ENCODE data around the gene HELZ2. TPM values are rescaled to one million over a fixed set of nuclear protein-coding genes. Genes with fewer than 3 reads are reported as not detected.

The HELZ2 gene
- total and polyA plus RNA-seq, 9 donors: 1.8 to 19.6 (median 13.0) TPM

DNA sequence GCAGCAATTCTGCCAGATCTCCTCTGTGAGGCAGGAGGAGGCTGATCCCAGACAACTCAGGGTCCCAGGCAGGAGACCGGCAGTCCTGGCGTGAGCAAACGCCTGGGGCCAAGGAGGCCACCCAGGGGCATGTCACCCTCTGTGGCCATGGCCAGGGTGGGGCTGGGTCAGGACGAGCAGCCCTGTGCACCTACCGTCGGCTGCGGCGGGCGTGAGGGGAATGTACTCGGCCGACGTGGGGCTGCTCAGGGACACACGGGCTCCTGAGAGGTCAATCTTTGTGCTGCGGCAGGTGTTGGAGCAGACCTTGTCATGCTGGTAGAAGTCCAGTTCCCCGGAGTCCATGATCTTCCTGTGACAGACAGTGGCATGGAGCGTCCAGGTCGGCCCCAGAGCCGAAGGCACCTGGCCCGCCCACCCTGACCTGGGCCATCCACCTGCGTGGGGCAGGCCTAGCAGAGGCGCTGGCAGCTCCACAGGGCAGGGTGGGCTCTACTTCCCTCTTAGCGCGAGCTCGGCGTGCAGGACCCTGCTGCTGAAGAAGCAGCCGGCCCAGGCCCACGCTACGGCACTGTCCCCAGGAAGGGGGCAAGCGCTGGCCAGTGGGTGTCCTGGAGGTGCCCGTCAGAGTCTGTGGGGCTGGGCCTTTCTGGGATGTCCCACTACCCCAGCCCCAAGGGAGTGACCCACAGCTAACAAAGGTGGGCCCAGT is 21.5 kb upstream of the HELZ2 start:
- Histone ChIP-seq H3K27me3 (no peaks in the 10 kb centered on the region), H3K4me3 (no peak overlapping the region), H3K36me3 (no peaks in the 10 kb centered on the region), H3K9me3 (no peaks in the 10 kb centered on the region), H3K4me1 (ENCODE audit: insufficient read depth) (no peaks in the 10 kb centered on the region), H3K27ac (no peak overlapping the region)
- WGBS, 3 donors: 90 to 93% (median 93%) methylated on average over 30 of the region's 30 CpGs
- no peak for TF ChIP-seq POLR2A (IDR thresholded peaks at IDR 0.05)
- no peak for TF ChIP-seq EP300 (IDR thresholded peaks at IDR 0.05)
- TF ChIP-seq, protein P1, sequence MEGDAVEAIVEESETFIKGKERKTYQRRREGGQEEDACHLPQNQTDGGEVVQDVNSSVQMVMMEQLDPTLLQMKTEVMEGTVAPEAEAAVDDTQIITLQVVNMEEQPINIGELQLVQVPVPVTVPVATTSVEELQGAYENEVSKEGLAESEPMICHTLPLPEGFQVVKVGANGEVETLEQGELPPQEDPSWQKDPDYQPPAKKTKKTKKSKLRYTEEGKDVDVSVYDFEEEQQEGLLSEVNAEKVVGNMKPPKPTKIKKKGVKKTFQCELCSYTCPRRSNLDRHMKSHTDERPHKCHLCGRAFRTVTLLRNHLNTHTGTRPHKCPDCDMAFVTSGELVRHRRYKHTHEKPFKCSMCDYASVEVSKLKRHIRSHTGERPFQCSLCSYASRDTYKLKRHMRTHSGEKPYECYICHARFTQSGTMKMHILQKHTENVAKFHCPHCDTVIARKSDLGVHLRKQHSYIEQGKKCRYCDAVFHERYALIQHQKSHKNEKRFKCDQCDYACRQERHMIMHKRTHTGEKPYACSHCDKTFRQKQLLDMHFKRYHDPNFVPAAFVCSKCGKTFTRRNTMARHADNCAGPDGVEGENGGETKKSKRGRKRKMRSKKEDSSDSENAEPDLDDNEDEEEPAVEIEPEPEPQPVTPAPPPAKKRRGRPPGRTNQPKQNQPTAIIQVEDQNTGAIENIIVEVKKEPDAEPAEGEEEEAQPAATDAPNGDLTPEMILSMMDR (IDR thresholded peaks at IDR 0.05): no peak
- intact Hi-C loops (cut with DNase I): no loop called here
- no peak for DNase-seq

DNA sequence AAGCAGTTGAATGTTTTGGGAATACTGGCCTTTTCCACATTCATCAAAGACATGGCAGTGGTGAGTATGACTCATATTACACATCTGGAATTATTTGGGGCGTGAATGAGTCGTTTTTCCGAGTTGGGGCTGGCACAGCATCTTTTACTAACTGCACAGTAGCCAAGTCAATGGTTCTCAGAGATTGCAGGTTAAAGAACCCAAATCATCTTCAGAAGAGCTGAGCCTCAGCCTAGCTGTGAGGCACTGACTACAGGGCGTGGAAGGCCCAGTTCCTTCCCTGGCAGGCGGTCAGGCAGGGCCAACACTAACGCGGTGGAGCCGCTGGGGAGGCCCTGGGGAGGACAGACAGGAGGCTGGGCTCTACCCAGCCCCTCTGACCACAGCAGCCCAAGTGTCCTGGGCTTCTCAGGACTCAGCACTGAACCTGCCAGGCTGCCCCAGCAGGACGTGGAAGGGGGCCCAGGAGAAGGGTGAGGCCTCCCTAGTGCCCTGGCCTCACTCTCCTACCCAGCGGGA is 20.1 kb upstream of the HELZ2 start:
- H3K9me3 ChIP-seq: no peaks in the 10 kb centered on the region
- peak overlapping the region in 1 of 2 donors; percentile 10 for H3K27ac ChIP-seq
- H3K4me1 ChIP-seq (ENCODE audit: insufficient read depth): no peaks in the 10 kb centered on the region
- H3K4me3 ChIP-seq: no peak overlapping the region
- DNase-seq: no peak
- TF ChIP-seq, protein P1 (IDR thresholded peaks at IDR 0.05): no peak
- TF ChIP-seq EP300 (IDR thresholded peaks at IDR 0.05): no peak
- no peak for TF ChIP-seq POLR2A (IDR thresholded peaks at IDR 0.05)
- H3K36me3 ChIP-seq: no peaks in the 10 kb centered on the region
- intact Hi-C loops (cut with DNase I): no loop called here
- H3K27me3 ChIP-seq: no peaks in the 10 kb centered on the region
- WGBS, 3 donors: 33 to 62% (median 41%) methylated on average over 10 of the region's 10 CpGs

DNA sequence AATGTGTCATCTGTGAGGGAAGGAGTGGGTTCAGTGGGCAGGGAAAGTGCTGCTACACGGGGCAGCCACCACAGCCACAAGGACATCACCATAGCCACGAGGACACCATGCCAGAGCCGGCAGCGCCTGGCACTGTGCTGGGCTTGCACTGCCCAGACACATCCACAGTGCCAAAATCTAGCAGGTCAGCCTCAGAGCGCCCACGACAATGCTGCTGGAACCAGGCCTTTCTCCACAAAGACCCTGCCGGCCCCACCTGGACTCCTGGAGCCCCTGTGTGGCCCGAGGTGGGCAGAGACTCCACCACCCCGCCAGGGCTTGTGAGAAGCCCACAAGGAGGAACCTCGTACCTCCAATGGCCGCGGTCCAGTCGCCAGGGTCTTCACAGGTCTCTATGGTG is 18.6 kb upstream of the HELZ2 start:
- Histone ChIP-seq H3K4me1 (ENCODE audit: insufficient read depth) (no peaks in the 10 kb centered on the region), H3K36me3 (no peaks in the 10 kb centered on the region), H3K4me3 (no peak overlapping the region), H3K9me3 (no peaks in the 10 kb centered on the region), H3K27me3 (no peaks in the 10 kb centered on the region), H3K27ac (no peak overlapping the region)
- intact Hi-C loops (cut with DNase I): no loop called here
- TF ChIP-seq EP300 (IDR thresholded peaks at IDR 0.05): no peak
- no peak for TF ChIP-seq POLR2A (IDR thresholded peaks at IDR 0.05)
- TF ChIP-seq, protein P1 (IDR thresholded peaks at IDR 0.05): no peak
- 90 to 95% (median 95%) methylated on average over 13 of the region's 13 CpGs for WGBS, 3 donors
- no peak for DNase-seq

DNA sequence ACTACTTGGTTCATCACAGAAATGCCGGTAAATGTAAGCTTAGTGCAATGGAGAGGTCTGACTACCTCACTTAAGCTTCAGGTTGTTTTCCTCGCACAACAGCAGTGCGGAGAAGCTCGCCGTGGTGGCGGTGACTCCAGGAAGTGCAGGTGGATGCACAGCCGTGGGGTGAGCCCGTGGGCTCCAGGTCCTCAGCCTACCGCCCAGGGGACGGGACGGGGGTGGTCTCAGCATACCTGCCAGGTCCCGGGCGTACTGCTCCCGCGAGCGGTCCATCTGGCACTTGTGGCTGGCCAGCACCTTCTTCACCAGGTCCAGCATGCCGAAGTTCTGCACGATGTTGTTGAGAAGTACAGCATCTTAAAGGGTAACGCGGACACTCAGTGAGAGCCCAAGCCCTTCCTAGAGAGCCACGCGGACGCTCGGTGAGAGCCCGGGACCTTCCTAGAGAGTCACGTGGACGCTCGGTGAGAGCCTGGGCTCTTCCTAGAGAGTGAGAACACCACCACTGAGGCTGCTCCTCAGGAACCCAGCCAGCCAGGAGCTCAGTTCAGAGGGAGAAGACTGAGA is 17.8 kb upstream of the HELZ2 start:
- TF ChIP-seq EP300 (IDR thresholded peaks at IDR 0.05) (no peak), POLR2A (IDR thresholded peaks at IDR 0.05) (no peak)
- TF ChIP-seq, protein P1 (IDR thresholded peaks at IDR 0.05): no peak
- WGBS, 3 donors: 94 to 95% (median 95%) methylated on average over 28 of the region's 28 CpGs
- H3K27me3 ChIP-seq: no peaks in the 10 kb centered on the region
- H3K27ac ChIP-seq: no peak overlapping the region
- DNase-seq: no peak
- H3K9me3 ChIP-seq: no peaks in the 10 kb centered on the region
- intact Hi-C loops (cut with DNase I): no loop called here
- no peak overlapping the region for H3K4me3 ChIP-seq
- H3K4me1 ChIP-seq (ENCODE audit: insufficient read depth): no peaks in the 10 kb centered on the region
- H3K36me3 ChIP-seq: no peaks in the 10 kb centered on the region
